HCT116 (cell line): Measurements from ENCODE around the gene PPP2CA. TPM values are rescaled to one million over a fixed set of nuclear protein-coding genes. Genes with fewer than 3 reads are reported as not detected.

Experiments
- ATAC-seq: fragments of 200-7000 bp; cut with Tn5 transposase; 2 replicates; pipeline ENCODE4 v1.9.1; 2020; ENCODE audit warnings: mild to moderate bottlenecking, moderate library complexity
- BruUV-seq: library from RNA; stranded (reverse); fragments of 400-500 nt; replicated peaks from 2 replicates; lab custom pipeline; 2021; lab: Mats Ljungman, UMichigan
- CTCF ChIA-PET: fragments of 300-600 bp; sonication (Branson Sonifier 250); formaldehyde crosslinking; loops from one replicate; lab custom pipeline; 2021; ENCODE audit warnings: antibody characterized with exemption; lab: Charles Lee
- POLR2A ChIA-PET: fragments of 300-600, 350-600 bp; sonication (Branson Sonifier 250); formaldehyde crosslinking; loops from one replicate; lab custom pipeline; 2021; ENCODE audit warnings: antibody characterized with exemption; lab: Charles Lee
- RAD21 ChIA-PET, 2 experiments: fragments of 300-600 bp; sonication (Branson Sonifier 250); formaldehyde crosslinking; loops; one replicate each; lab custom pipeline; 2023; ENCODE audit warnings: low total read pairs in 2 of 2; ENCODE audit not compliant: uncharacterized antibody in 2 of 2, unreplicated experiment in 2 of 2, low non-redundant PET in 1 of 2; lab: Charles Lee
- DNase-seq: peaks from one replicate; pipeline ENCODE4 v3.0.0-alpha.2; 2010; ENCODE audit warnings: low read depth, low spot score
- H2AFZ ChIP-seq: fragments of 200-600 bp; shearing (Covaris generic), sonication (generic); 2 replicates; pipeline ENCODE4 v1.6.1; 2017; ENCODE audit warnings: low read depth, mixed run types, mixed read lengths, antibody characterized with exemption, low read length; ENCODE audit not compliant: poor library complexity, severe bottlenecking
- H3K27ac ChIP-seq: 2 replicates; pipeline ENCODE4 v1.5.1; 2012; ENCODE audit warnings: low read depth, low read length
- H3K27me3 ChIP-seq: fragments of 200-600 bp; sonication (generic); 2 replicates; pipeline ENCODE4 v1.6.1; 2016; ENCODE audit warnings: mixed run types, low read length, mixed read lengths; ENCODE audit not compliant: insufficient read depth
- H3K36me3 ChIP-seq, 2 experiments: fragments of 200-500 bp in 1 of 2; fragments of 200-600 bp in 1 of 2; sonication (Bioruptor generic) in 1 of 2; sonication (generic) in 1 of 2; 2 replicates each; pipeline versions ENCODE4 v1.5.1 to v1.6.1; 2014 to 2016; ENCODE audit warnings: low read length in 2 of 2, inconsistent platforms in 1 of 2, mixed read lengths in 1 of 2, mixed run types in 1 of 2; ENCODE audit not compliant: insufficient read depth in 2 of 2, control insufficient read depth in 1 of 2
- H3K4me1 ChIP-seq, 2 experiments: fragments of 200-600 bp in 1 of 2; sonication (generic) in 1 of 2; 2 replicates each; pipeline versions ENCODE4 v1.5.1 to v1.6.1; 2012 to 2017; ENCODE audit warnings: low read length in 2 of 2, inconsistent platforms in 1 of 2, mild to moderate bottlenecking in 1 of 2, mixed read lengths in 1 of 2, mixed run types in 1 of 2, moderate library complexity in 1 of 2; ENCODE audit not compliant: insufficient read depth in 2 of 2, control insufficient read depth in 1 of 2
- H3K4me2 ChIP-seq: fragments of 200-600 bp; sonication (generic); 2 replicates; pipeline ENCODE4 v1.6.1; 2017; ENCODE audit warnings: mixed run types, low read length, mixed read lengths
- H3K4me3 ChIP-seq, 2 experiments: fragments of 200-600 bp in 1 of 2; sonication (generic) in 1 of 2; replicated peaks in 1 of 2; 2 replicates each; pipeline ENCODE4 v1.5.1; 2011 to 2016; ENCODE audit warnings: low read length in 2 of 2, control low read depth in 1 of 2, low read depth in 1 of 2, mild to moderate bottlenecking in 1 of 2, mixed read lengths in 1 of 2, mixed run types in 1 of 2
- H3K79me2 ChIP-seq: fragments of 200-600 bp; sonication (generic); 2 replicates; pipeline ENCODE4 v1.6.1; 2017; ENCODE audit warnings: mild to moderate bottlenecking, mixed run types, low read length, moderate library complexity, mixed read lengths; ENCODE audit not compliant: insufficient read depth
- H3K9ac ChIP-seq: fragments of 200-600 bp; sonication (generic); 2 replicates; pipeline ENCODE4 v1.6.1; 2016; ENCODE audit warnings: low read length, mixed read lengths
- H3K9me2 ChIP-seq: fragments of 200-600 bp; sonication (generic), shearing (Covaris generic); 2 replicates; pipeline ENCODE4 v1.6.1; 2017; ENCODE audit warnings: mixed run types, mild to moderate bottlenecking, moderate library complexity; ENCODE audit not compliant: insufficient read depth
- H3K9me3 ChIP-seq, 2 experiments: fragments of 200-500 bp in 1 of 2; fragments of 200-600 bp in 1 of 2; sonication (Bioruptor generic) in 1 of 2; sonication (generic) in 1 of 2; 2 replicates each; pipeline ENCODE4 v1.6.1; 2014 to 2017; ENCODE audit warnings: low read length in 2 of 2, mixed read lengths in 2 of 2, inconsistent platforms in 1 of 2, low read depth in 1 of 2, mild to moderate bottlenecking in 1 of 2, mixed run types in 1 of 2, moderate library complexity in 1 of 2; ENCODE audit not compliant: control insufficient read depth in 1 of 2, insufficient read depth in 1 of 2
- H4K20me1 ChIP-seq: fragments of 200-600 bp; sonication (generic), shearing (Covaris generic); 2 replicates; pipeline ENCODE4 v1.6.1; 2017; ENCODE audit warnings: mixed run types, mild to moderate bottlenecking, moderate library complexity; ENCODE audit not compliant: insufficient read depth
- ATF3 ChIP-seq: IDR thresholded peaks from 2 replicates; pipeline ENCODE4 v1.6.1; 2012
- CBX3 ChIP-seq: IDR thresholded peaks from 2 replicates; pipeline ENCODE4 v1.6.1; 2012; ENCODE audit warnings: low read depth
- CEBPB ChIP-seq: IDR thresholded peaks from 2 replicates; pipeline ENCODE4 v1.6.1; 2012; ENCODE audit warnings: low read depth
- EGR1 ChIP-seq: IDR thresholded peaks from 2 replicates; pipeline ENCODE4 v1.6.1; 2012; ENCODE audit warnings: low read depth
- ELF1 ChIP-seq: IDR thresholded peaks from 2 replicates; pipeline ENCODE4 v1.6.1; 2012; ENCODE audit warnings: low read depth, borderline replicate concordance
- EZH2phosphoT487 ChIP-seq: fragments of 200-600 bp; IDR thresholded peaks from 2 replicates; pipeline ENCODE4 v1.6.1; 2018; ENCODE audit warnings: antibody characterized with exemption, borderline replicate concordance
- JUND ChIP-seq: IDR thresholded peaks from 2 replicates; pipeline ENCODE4 v1.6.1; 2012
- POLR2A ChIP-seq: IDR thresholded peaks from 2 replicates; pipeline ENCODE4 v1.7.0; 2011; ENCODE audit warnings: borderline replicate concordance; ENCODE audit not compliant: insufficient read depth, insufficient read length; ENCODE audit errors: extremely low read depth
- REST ChIP-seq: IDR thresholded peaks from 2 replicates; pipeline ENCODE4 v1.6.1; 2012; ENCODE audit warnings: low read depth
- SIN3A ChIP-seq: IDR thresholded peaks from 2 replicates; pipeline ENCODE4 v1.6.1; 2012; ENCODE audit warnings: low read depth
- ZBTB33 ChIP-seq: IDR thresholded peaks from 2 replicates; pipeline ENCODE4 v1.6.1; 2011; ENCODE audit warnings: mild to moderate bottlenecking, low read length, moderate library complexity; ENCODE audit not compliant: insufficient replicate concordance; ENCODE audit errors: extremely low read depth
- ZFX ChIP-seq: fragments of 450-650 bp; IDR thresholded peaks from 2 replicates; pipeline ENCODE4 v1.6.1; 2017
- ZNF274 ChIP-seq: fragments of 200-500 bp; sonication (Bioruptor generic); IDR thresholded peaks from 2 replicates; pipeline ENCODE4 v1.6.1; 2014; ENCODE audit warnings: mild to moderate bottlenecking, low read depth, low read length, inconsistent platforms
- intact Hi-C: fragments of 100-400 bp; cut with micrococcal nuclease; formaldehyde crosslinking; loops from 2 replicates; pipeline ENCODE4 v1.10.0; 2022
- total RNA-seq: library from RNA; stranded (reverse); gene quantifications from one replicate; pipeline ENCODE4 v1.2.1, GENCODE V29; 2021; ENCODE audit not compliant: unreplicated experiment
- TF ChIP-seq, protein P1 (sequence below): IDR thresholded peaks from 2 replicates; pipeline ENCODE4 v1.6.1; 2012

Gene PPP2CA
- total RNA-seq, 1 experiment from 2014 or later, result 167 TPM

- no peak for TF ChIP-seq REST
- no peak for TF ChIP-seq CBX3
- TF ChIP-seq JUND, result no peak
- no peak for TF ChIP-seq ZFX
- no peak for TF ChIP-seq ZNF274
- no peak for TF ChIP-seq EZH2phosphoT487
These were observed 22.4 kb upstream of the PPP2CA start (continued) for GRCh38 chr5:134248256-134248655.

DNA sequence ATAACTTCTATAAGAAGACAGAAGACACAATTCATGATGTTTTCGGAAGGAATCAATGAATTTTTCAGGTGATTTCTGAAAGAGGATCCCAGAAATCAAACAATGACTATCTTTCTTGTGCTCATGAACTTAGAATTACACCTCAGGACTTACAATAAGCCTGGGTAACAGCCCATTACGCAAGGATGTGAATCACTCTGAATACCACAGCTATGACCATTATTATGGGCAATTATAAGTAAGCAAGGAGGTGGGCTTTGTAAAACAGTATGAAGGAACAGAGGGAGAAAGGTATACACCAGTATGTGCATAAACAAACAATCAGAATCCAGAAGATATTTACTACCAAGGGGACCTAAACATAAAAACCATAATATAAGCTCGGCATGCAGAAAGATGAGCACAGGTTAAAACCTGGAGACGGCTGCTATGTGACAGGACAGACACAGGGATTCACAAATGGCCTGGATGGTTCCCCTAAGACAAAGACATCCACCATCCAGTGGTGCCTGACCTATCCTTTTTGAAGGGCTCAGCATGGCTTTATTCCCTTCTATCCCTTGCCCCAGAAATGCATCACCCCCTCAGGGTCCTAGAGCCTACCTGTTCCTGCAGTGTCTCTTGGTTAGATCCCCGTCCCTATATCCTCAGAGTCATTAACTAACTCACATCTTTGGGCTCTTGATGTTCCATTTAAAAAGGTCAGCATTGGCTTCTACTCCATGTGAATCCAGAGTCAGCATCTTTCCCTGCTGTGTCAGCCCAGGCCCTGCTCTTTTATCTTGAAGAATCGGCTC is 21.8 kb upstream of the PPP2CA start:
- peak overlapping the region; percentile 58 for H3K4me2 ChIP-seq
- no peaks in the 10 kb centered on the region for H3K36me3 ChIP-seq
- no TSS peak for BruUV-seq
- no peaks in the 10 kb centered on the region for H3K9me2 ChIP-seq
- H3K27me3 ChIP-seq, result no peaks in the 10 kb centered on the region
- H3K9ac ChIP-seq, result peak overlapping the region; percentile 8; the same call in 1 of the 2 replicates
- H3K4me3 ChIP-seq, result no peak overlapping the region
- no peaks in the 10 kb centered on the region for H3K79me2 ChIP-seq
- ChIA-PET CTCF (no interaction called here), POLR2A (interaction anchor here (0.7 to 1.4 kb wide), 3 partner anchors 12 to 22 kb away, joined by 3 to 7 read pairs (median 5); partner anchors contain the start of gene PPP2CA), RAD21 (interaction anchor here in 1 of 2 experiments (1.3 kb wide), 1 partner anchor 21 kb away, joined by 3 read pairs; no protein-coding TSS in a partner anchor)
- ATAC-seq, result peak; percentile 58
- H3K9me3 ChIP-seq, result no peaks in the 10 kb centered on the region
- intact Hi-C loops, result no loop called here
- DNase-seq, result peak; percentile 54
- no peak overlapping the region for H3K27ac ChIP-seq
- peak overlapping the region; percentile 94 for H2AFZ ChIP-seq
- H3K4me1 ChIP-seq, result peaks cover 23 to 50% of the 10 kb centered on the region in 2 experiments
- no peaks in the 10 kb centered on the region for H4K20me1 ChIP-seq
- TF ChIP-seq POLR2A, result no peak
- no peak for TF ChIP-seq ZBTB33
- TF ChIP-seq ELF1, result no peak
- TF ChIP-seq REST, result no peak
- TF ChIP-seq ATF3, result 0 out of 2 replicates have a peak, but pooled peaks have one; percentile 15
- no peak for TF ChIP-seq CBX3
- TF ChIP-seq EGR1, result no peak
- peak; percentile 73 for TF ChIP-seq JUND
- TF ChIP-seq ZNF274, result no peak
- no peak for TF ChIP-seq SIN3A
- TF ChIP-seq, protein P1, sequence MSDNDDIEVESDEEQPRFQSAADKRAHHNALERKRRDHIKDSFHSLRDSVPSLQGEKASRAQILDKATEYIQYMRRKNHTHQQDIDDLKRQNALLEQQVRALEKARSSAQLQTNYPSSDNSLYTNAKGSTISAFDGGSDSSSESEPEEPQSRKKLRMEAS, result no peak
- TF ChIP-seq CEBPB, result peak; percentile 98
